Stimulated activated CD4-positive, alpha-beta T cell treated with anti-CD3 and anti-CD28 coated beads, TNF-alpha, amount 100 ng/mL, for 48 hours (primary cell): ENCODE measurements around the gene ATP10B.
"Not testable (repeated sequence)": the region's sequence is repeated elsewhere in the genome, so short reads cannot be mapped to it uniquely, and the experiment has no call there.

Experiments
- DNase-seq, 3 donors: peaks; one replicate each; pipeline ENCODE4 v3.0.0-alpha.2; 2020; ENCODE audit warnings: low read depth in 3 of 3

The ATP10B gene

GRCh38 chr5:160831801-160832200, 20.2 kb downstream of the ATP10B start:
- no peak for DNase-seq

GRCh38 chr5:160824301-160825001, 27.6 kb downstream of the ATP10B start:
- DNase-seq = no peak

- DNase-seq = not testable (repeated sequence)
Measured at GRCh38 chr5:160812996-160813395, 39.0 kb downstream of the ATP10B start.

- no peak for DNase-seq
Measured at GRCh38 chr5:160805376-160805775, 46.6 kb downstream of the ATP10B start.

- no peak for DNase-seq
Measured at GRCh38 chr5:160802592-160802991, 49.4 kb downstream of the ATP10B start.

- DNase-seq = no peak
Measured at GRCh38 chr5:160800375-160801275, 51.4 kb downstream of the ATP10B start.

GRCh38 chr5:160799184-160799583, 52.8 kb downstream of the ATP10B start:
- DNase-seq = no peak

- no peak for DNase-seq
Measured at GRCh38 chr5:160797020-160797419, 55.0 kb downstream of the ATP10B start.

GRCh38 chr5:160793530-160793899, 58.5 kb downstream of the ATP10B start:
- DNase-seq = no peak

- DNase-seq = no peak
Measured at GRCh38 chr5:160792732-160793529, 59.1 kb downstream of the ATP10B start.

GRCh38 chr5:160792281-160792680, 59.7 kb downstream of the ATP10B start:
- no peak for DNase-seq

- DNase-seq = no peak
Measured at GRCh38 chr5:160789219-160789859, 62.7 kb downstream of the ATP10B start.

- DNase-seq = no peak
Measured at GRCh38 chr5:160788102-160788660, 63.8 kb downstream of the ATP10B start.

GRCh38 chr5:160787240-160787639, 64.8 kb downstream of the ATP10B start:
- DNase-seq = no peak

GRCh38 chr5:160774666-160775315, 77.2 kb downstream of the ATP10B start:
- DNase-seq = no peak

- DNase-seq = no peak
Measured at GRCh38 chr5:160773646-160774410, 78.2 kb downstream of the ATP10B start.

GRCh38 chr5:160772854-160773253, 79.2 kb downstream of the ATP10B start:
- DNase-seq = no peak

GRCh38 chr5:160770718-160771117, 81.3 kb downstream of the ATP10B start:
- no peak for DNase-seq

- no peak for DNase-seq
Measured at GRCh38 chr5:160769301-160769700, 82.7 kb downstream of the ATP10B start.

GRCh38 chr5:160767062-160767461, 84.9 kb downstream of the ATP10B start:
- no peak for DNase-seq
